PFSK-1 (cell line): ENCODE data around the gene PC.

Experiments
- FOXP2 ChIP-seq: optimal IDR thresholded peaks from 2 replicates; pipeline ENCODE3; 2011; ENCODE audit warnings: borderline replicate concordance, control low read depth, inconsistent platforms; ENCODE audit not compliant: insufficient read depth; ENCODE audit errors: extremely low read length, extremely low read depth
- POLR2AphosphoS5 ChIP-seq: IDR thresholded peaks from 2 replicates; pipeline ENCODE4 v1.6.1; 2012; ENCODE audit warnings: low read depth, mild to moderate bottlenecking, control low read depth, low read length, moderate library complexity
- REST ChIP-seq, 2 experiments: IDR thresholded peaks; 2 replicates each; pipeline versions ENCODE4 v1.6.1 to v1.8.0; 2011 to 2012; ENCODE audit warnings: low read depth in 2 of 2, low read length in 2 of 2, control low read depth in 1 of 2, inconsistent platforms in 1 of 2, mild to moderate bottlenecking in 1 of 2, moderate library complexity in 1 of 2; ENCODE audit not compliant: insufficient read depth in 1 of 2
- SIN3A ChIP-seq: IDR thresholded peaks from 2 replicates; pipeline ENCODE4 v1.6.1; 2012; ENCODE audit warnings: mild to moderate bottlenecking, low read length, moderate library complexity, borderline replicate concordance; ENCODE audit not compliant: insufficient read depth
- TAF1 ChIP-seq: IDR thresholded peaks from 2 replicates; pipeline ENCODE4 v1.6.1; 2012; ENCODE audit warnings: low read length, control low read depth, borderline replicate concordance; ENCODE audit not compliant: insufficient read depth

The PC gene

GRCh38 chr11:67002297-67002913 lies 44.2 kb upstream of the PC start:
- no peak for TF ChIP-seq POLR2AphosphoS5
- no peak for TF ChIP-seq TAF1
- TF ChIP-seq FOXP2: no peak
- no peak for TF ChIP-seq REST (IDR thresholded peaks at IDR 0.05; ENCODE audit: insufficient read depth in 1 of 2, low read depth in 2 of 2, low read length in 2 of 2)
- no peak for TF ChIP-seq SIN3A

GRCh38 chr11:67001332-67001731 lies 43.1 kb upstream of the PC start:
- TF ChIP-seq POLR2AphosphoS5: no peak
- no peak for TF ChIP-seq SIN3A
- TF ChIP-seq TAF1: no peak
- no peak for TF ChIP-seq REST (IDR thresholded peaks at IDR 0.05; ENCODE audit: insufficient read depth in 1 of 2, low read depth in 2 of 2, low read length in 2 of 2)
- no peak for TF ChIP-seq FOXP2

- TF ChIP-seq SIN3A (no peak), POLR2AphosphoS5 (no peak), FOXP2 (no peak), TAF1 (no peak), REST (IDR thresholded peaks at IDR 0.05; ENCODE audit: insufficient read depth in 1 of 2, low read depth in 2 of 2, low read length in 2 of 2) (no peak)
Measured at GRCh38 chr11:66999555-66999954, 41.4 kb upstream of the PC start.

- TF ChIP-seq FOXP2 (no peak), SIN3A (no peak), TAF1 (no peak), POLR2AphosphoS5 (no peak), REST (IDR thresholded peaks at IDR 0.05; ENCODE audit: insufficient read depth in 1 of 2, low read depth in 2 of 2, low read length in 2 of 2) (no peak)
Measured at GRCh38 chr11:66996609-66997273, 38.6 kb upstream of the PC start.
